Muscle layer of duodenum (tissue), 2 donors: ENCODE results near the gene NCKAP5L.

Experiments used
- H3K27ac ChIP-seq: one replicate; pipeline ENCODE4 v1.7.0; 2013; ENCODE audit warnings: mild to moderate bottlenecking, low read length
- H3K27me3 ChIP-seq: one replicate; pipeline ENCODE4 v1.7.0; 2013; ENCODE audit warnings: low read depth, mild to moderate bottlenecking, control low read depth, low read length
- H3K36me3 ChIP-seq, 2 donors: one replicate each; pipeline ENCODE4 v1.7.0; 2013; ENCODE audit warnings: low read length in 2 of 2, control low read depth in 1 of 2, mild to moderate bottlenecking in 1 of 2; ENCODE audit not compliant: insufficient read depth in 2 of 2, control insufficient read depth in 1 of 2
- H3K4me1 ChIP-seq, 2 donors: one replicate each; pipeline ENCODE4 v1.7.0; 2013; ENCODE audit warnings: low read length in 2 of 2, mild to moderate bottlenecking in 2 of 2, control low read depth in 1 of 2, moderate library complexity in 1 of 2; ENCODE audit not compliant: insufficient read depth in 2 of 2, control insufficient read depth in 1 of 2
- H3K4me3 ChIP-seq, 2 donors: one replicate each; pipeline ENCODE4 v1.7.0; 2013; ENCODE audit warnings: low read length in 2 of 2, low read depth in 1 of 2, mild to moderate bottlenecking in 1 of 2
- H3K9me3 ChIP-seq, 2 donors: one replicate each; pipeline ENCODE4 v1.7.0; 2013; ENCODE audit warnings: low read length in 2 of 2, control low read depth in 1 of 2, mild to moderate bottlenecking in 1 of 2; ENCODE audit not compliant: control insufficient read depth in 1 of 2
- donor health status: healthy.

Gene NCKAP5L

GRCh38 chr12:49805409-49805808, 22.8 kb downstream of the NCKAP5L start:
- Histone ChIP-seq H3K4me3 (no peak overlapping the region), H3K4me1 (peaks cover 9 to 14% of the 10 kb centered on the region in 2 donors), H3K27me3 (no peaks in the 10 kb centered on the region), H3K27ac (no peak overlapping the region), H3K36me3 (peaks cover 25 to 48% of the 10 kb centered on the region in 2 donors), H3K9me3 (no peaks in the 10 kb centered on the region)

DNA sequence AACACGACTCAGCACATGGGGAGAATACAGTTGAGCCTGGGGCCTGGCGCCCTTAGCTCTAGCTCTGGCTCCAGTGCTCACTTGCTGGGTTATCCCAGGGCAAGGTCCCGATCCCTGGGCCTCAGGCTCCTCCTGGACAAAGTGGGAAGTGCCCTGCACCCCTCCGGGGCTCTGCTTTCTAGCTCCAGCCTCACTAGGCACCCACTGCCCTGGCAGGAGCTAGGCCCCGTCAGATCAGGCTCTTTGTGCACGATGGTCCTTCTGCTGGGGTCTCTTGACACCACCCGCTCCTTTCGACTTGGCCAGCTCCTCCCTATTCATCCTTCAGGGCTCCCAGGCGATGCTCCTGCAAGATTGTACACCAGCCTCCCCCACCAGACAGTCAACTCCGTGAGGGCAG, 23.4 kb downstream of the NCKAP5L start:
- Histone ChIP-seq H3K9me3 (no peaks in the 10 kb centered on the region), H3K36me3 (peaks cover 30 to 53% of the 10 kb centered on the region in 2 donors), H3K4me3 (no peak overlapping the region), H3K4me1 (peaks cover 8 to 9% of the 10 kb centered on the region in 2 donors), H3K27me3 (no peaks in the 10 kb centered on the region), H3K27ac (no peak overlapping the region)

DNA sequence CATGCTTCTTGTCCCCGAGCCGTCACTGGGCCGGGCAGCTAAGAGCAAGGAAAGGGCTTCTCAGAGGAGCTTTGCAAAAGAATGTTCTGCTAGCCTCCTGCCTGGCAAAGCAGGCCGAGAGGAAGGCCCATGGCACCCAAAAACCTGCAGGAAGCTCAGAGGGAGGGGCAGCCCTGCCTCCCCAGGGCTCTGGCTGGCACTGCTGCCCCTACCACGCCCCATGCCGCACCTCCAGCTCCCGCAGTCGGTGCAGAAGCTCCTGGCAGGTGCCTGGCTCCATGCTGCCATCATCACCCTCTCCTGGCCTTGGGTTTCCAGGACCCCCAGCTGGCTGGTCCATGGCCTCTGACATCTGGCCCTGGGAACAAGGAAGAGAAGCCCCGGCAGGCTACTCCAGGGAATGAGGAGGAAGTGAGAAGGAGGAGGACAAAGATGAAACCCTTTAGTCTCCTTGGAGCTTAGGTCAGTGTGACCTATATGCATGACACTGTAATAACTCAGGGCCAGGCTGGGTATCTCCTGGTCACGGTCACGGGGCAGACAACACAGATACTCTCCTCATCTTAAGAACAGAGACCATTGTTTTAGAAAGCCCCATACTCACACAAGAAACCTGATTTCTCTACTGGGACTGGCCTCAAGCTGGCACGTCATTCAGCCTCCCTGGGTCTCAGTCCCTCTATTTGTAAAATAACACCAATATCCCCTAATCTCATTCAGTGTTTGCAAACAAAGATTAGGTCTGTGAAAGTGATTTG, 24.3 kb downstream of the NCKAP5L start:
- H3K27ac ChIP-seq: no peak overlapping the region
- peaks cover 30 to 55% of the 10 kb centered on the region in 2 donors for H3K36me3 ChIP-seq
- no peaks in the 10 kb centered on the region for H3K27me3 ChIP-seq
- H3K4me3 ChIP-seq: no peak overlapping the region
- peaks cover 4 to 5% of the 10 kb centered on the region in 2 donors for H3K4me1 ChIP-seq
- no peaks in the 10 kb centered on the region for H3K9me3 ChIP-seq

- H3K9me3 ChIP-seq: no peaks in the 10 kb centered on the region
- H3K4me3 ChIP-seq: no peak overlapping the region
- H3K27me3 ChIP-seq: no peaks in the 10 kb centered on the region
- H3K4me1 ChIP-seq: no peaks in the 10 kb centered on the region
- H3K27ac ChIP-seq: no peak overlapping the region
- peaks cover 45 to 80% of the 10 kb centered on the region in 2 donors for H3K36me3 ChIP-seq
Measured at GRCh38 chr12:49801141-49802063, 26.8 kb downstream of the NCKAP5L start.

DNA sequence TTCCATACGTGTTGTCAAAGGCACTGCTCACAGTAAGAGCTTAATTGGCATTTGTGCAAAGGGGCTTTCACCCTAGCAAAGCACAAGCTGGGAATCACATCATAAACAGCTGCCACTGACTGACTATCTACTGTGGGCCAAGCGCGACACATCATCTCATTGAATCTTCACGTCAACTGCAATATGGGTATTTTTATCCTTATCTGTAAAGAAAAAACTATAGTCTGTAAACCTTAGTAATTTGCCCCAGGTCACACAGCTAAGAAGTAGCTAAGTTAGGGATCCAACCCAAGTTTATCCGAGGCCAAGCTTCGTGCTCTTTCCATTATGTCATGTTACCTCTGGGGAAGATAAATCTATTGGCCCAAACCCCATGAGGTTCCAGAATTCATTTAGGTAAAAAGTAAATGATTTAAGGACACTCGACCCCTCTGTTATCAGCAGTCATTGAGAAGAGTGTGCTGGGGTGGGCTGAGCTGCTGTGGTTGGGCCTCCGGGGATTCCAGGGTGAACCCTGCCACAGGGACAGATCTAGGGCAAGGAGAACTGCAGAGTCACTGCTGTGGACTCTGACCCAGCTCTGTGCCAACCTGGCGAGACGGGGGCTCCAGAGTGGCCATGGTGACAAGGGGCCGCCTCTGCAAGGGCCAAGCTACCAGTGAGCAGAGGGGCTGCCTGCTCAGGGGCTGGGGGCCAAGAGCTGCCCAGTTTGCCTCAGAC, 27.6 kb downstream of the NCKAP5L start:
- Histone ChIP-seq H3K4me1 (no peaks in the 10 kb centered on the region), H3K36me3 (peaks cover 45 to 85% of the 10 kb centered on the region in 2 donors), H3K9me3 (no peaks in the 10 kb centered on the region), H3K4me3 (no peak overlapping the region), H3K27me3 (no peaks in the 10 kb centered on the region), H3K27ac (no peak overlapping the region)

GRCh38 chr12:49798934-49799333, 29.3 kb downstream of the NCKAP5L start:
- Histone ChIP-seq H3K36me3 (peaks cover 45 to 70% of the 10 kb centered on the region in 2 donors), H3K27ac (no peak overlapping the region), H3K9me3 (no peaks in the 10 kb centered on the region), H3K4me1 (no peaks in the 10 kb centered on the region), H3K27me3 (no peaks in the 10 kb centered on the region), H3K4me3 (no peak overlapping the region)

DNA sequence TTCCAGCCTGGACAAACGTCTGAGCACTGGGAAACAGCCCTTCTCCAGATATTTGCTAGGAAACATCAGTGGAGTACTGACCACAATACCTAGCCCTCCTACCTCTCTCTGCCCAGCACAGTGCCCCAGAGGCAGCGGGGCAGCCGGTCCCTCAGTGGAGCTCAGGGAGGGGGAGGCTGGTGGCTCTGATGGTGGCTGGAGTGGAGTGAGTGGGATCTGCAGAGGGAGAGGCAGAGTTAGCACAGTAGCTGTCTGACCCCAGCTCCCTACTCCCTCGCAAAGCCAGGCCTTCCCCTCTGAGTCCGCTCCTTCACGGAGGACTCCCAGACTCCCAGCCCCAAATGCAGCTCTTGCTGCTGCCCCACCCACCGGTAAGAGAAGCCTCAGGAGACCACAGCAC, 30.0 kb downstream of the NCKAP5L start:
- no peaks in the 10 kb centered on the region for H3K27me3 ChIP-seq
- no peak overlapping the region for H3K4me3 ChIP-seq
- no peak overlapping the region for H3K27ac ChIP-seq
- H3K36me3 ChIP-seq: peaks cover 38 to 66% of the 10 kb centered on the region in 2 donors
- no peaks in the 10 kb centered on the region for H3K4me1 ChIP-seq
- H3K9me3 ChIP-seq: no peaks in the 10 kb centered on the region

DNA sequence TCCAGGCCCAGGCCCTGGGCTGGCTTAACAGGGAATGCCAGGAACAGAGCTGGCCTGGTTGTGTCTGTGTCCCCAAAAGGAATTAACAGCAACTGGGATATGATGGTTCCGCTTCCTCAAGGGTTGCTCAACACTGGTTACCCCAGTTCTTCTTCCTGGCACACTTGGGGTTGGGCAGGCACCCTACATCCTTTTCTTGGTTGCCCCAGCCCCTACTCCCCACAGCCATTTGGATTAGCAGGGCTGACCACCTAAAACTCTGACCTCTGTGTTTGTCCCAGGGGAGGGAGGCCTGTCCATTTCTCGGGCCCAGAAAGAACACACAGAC, 30.8 kb downstream of the NCKAP5L start:
- no peak overlapping the region for H3K4me3 ChIP-seq
- H3K27ac ChIP-seq: no peak overlapping the region
- H3K9me3 ChIP-seq: no peaks in the 10 kb centered on the region
- H3K27me3 ChIP-seq: no peaks in the 10 kb centered on the region
- peaks cover 30 to 66% of the 10 kb centered on the region in 2 donors for H3K36me3 ChIP-seq
- no peaks in the 10 kb centered on the region for H3K4me1 ChIP-seq

DNA sequence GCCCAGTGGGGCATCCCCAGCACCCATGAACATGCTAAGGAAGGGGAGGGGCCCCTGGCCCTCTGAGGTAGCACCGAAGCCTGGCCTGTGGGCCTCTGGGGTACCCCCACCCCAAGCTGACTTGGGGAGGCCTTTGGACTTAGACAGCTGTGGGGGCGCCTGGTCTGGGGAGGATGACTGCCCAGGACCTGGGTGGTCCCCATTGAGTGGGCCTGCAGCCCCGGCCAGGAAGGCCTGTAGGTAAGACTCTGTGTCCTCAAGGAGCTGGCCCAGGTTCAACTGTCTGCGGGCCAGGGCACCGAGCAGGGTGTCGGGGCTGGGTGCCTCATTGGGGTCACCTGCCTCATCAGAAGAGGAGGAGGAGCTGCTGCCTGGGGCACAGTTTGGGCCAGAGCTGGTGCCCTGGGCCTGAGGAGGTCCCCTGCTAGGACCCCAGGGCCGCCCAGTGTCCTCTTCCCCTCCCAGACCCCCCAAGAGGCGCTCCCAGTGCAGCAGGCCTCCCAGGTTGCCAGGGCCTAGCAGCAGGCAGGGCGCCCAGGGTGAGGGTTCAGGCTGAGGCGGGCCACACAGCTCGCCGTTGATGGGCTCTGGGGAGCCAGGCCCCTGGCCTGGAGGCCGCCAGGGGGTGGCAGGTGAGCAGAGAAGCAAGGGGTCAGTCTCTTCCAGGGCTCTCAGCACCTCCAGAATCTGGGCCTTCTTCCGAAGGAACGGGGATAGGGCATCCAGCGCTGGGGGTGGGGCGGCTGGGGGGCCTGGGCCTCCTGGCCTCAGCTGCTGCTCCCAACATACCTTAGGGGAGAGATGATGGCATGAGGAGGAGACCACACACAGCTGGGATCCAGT, 31.4 kb downstream of the NCKAP5L start:
- Histone ChIP-seq H3K4me1 (no peaks in the 10 kb centered on the region), H3K27me3 (no peaks in the 10 kb centered on the region), H3K36me3 (peaks cover 30 to 70% of the 10 kb centered on the region in 2 donors), H3K9me3 (no peaks in the 10 kb centered on the region), H3K4me3 (no peak overlapping the region), H3K27ac (no peak overlapping the region)

DNA sequence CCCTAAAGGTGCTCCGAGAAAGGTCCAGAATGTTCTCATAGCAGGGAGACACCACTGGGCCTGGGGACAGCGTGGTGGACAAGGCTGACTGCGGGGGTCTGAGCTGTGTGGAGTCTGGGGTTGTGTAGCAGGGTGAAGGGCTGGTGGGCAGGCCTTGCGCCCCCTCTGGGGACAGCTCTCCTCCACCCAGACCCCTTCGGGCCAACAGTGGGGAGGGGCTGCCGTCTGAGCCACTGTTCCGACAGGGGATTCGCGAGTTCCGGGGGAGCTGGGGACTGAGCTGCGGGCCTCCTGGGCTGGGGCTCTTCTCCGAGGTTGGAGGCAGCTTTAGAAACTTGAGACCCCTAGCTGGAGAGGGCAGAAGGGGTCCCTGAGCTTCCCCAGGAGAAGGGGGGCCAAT, 32.1 kb downstream of the NCKAP5L start:
- H3K4me3 ChIP-seq: no peak overlapping the region
- H3K9me3 ChIP-seq: no peaks in the 10 kb centered on the region
- peaks cover 24 to 70% of the 10 kb centered on the region in 2 donors for H3K36me3 ChIP-seq
- no peak overlapping the region for H3K27ac ChIP-seq
- no peaks in the 10 kb centered on the region for H3K4me1 ChIP-seq
- H3K27me3 ChIP-seq: no peaks in the 10 kb centered on the region
